ENCODE results near the gene KCNMA1.

GRCh38 chr10:77648472-77648871, 10.9 kb upstream of the KCNMA1 start:
- no peak for TF ChIP-seq GATA2 (IDR thresholded peaks at IDR 0.05; ENCODE audit: low read depth, low read length)
- no peak for TF ChIP-seq GATA3 (IDR thresholded peaks at IDR 0.05; ENCODE audit: low read depth, low read length)

Data from SH-SY5Y (cell line).